Endothelial cell (in vitro differentiated cells): ENCODE results near the gene CCDC15. TPM values are rescaled to one million over a fixed set of nuclear protein-coding genes. Genes with fewer than 3 reads are reported as not detected.

ENCODE experiments used
- DNase-seq: peaks from one replicate; pipeline ENCODE4 v3.0.0; 2021; ENCODE audit warnings: low spot score
- H3K27ac Mint-ChIP-seq: one replicate; pipeline ENCODE4 v1.8.0; 2021; ENCODE audit warnings: mixed read lengths, inconsistent platforms; ENCODE audit not compliant: unreplicated experiment
- H3K27me3 Mint-ChIP-seq: one replicate; pipeline ENCODE4 v1.8.0; 2021; ENCODE audit warnings: mild to moderate bottlenecking, moderate library complexity, mixed read lengths, inconsistent platforms; ENCODE audit not compliant: unreplicated experiment
- H3K36me3 Mint-ChIP-seq: one replicate; pipeline ENCODE4 v1.8.0; 2021; ENCODE audit warnings: mild to moderate bottlenecking, low read depth, mixed read lengths, inconsistent platforms; ENCODE audit not compliant: unreplicated experiment
- H3K4me1 Mint-ChIP-seq: one replicate; pipeline ENCODE4 v1.8.0; 2021; ENCODE audit warnings: mild to moderate bottlenecking, mixed read lengths, inconsistent platforms; ENCODE audit not compliant: unreplicated experiment
- H3K4me3 Mint-ChIP-seq: one replicate; pipeline ENCODE4 v1.8.0; 2021; ENCODE audit warnings: mild to moderate bottlenecking, mixed read lengths, inconsistent platforms; ENCODE audit not compliant: unreplicated experiment
- H3K9me3 Mint-ChIP-seq: one replicate; pipeline ENCODE4 v1.8.0; 2021; ENCODE audit warnings: mixed read lengths, inconsistent platforms; ENCODE audit not compliant: unreplicated experiment
- total RNA-seq: library from RNA; stranded (reverse); fragmentation: NEBNext Ultra II Directional; extraction: Animal tissue kit (Norgen Biotek cat#: 25700); gene quantifications from one replicate; pipeline ENCODE4 v1.2.1, GENCODE V29; 2021; ENCODE audit not compliant: unreplicated experiment
- TF ChIP-seq, protein P1 (sequence below): fragments of 200-600 bp; sonication (generic); IDR thresholded peaks from one replicate; pipeline ENCODE4 v1.5.0; 2021; ENCODE audit warnings: antibody characterized with exemption; ENCODE audit not compliant: unreplicated experiment

Gene CCDC15
- total RNA-seq, 1 donor from 2014 or later: 2.4 TPM

DNA sequence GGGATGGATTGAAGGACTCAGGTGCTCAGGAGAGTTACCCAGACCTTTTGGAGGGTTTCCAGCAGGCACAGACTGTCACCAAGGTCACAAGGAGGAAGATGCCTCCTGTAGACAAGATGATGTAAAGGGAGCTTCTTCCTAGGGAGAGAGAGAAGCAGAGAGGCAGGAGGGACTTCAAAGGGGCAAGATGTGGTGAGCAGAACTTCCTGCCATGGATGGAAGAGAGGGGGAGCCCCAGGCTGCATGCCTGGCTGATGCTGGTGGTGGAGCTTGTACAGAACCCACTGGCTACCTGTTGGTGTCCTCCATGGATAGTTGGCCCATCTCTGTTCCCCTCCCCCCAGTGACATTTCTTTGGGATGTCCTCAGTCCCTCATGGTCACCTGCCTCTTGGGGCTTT, 30.7 kb upstream of the CCDC15 start:
- Mint-ChIP-seq H3K4me1 (peaks cover 10% of the 10 kb centered on the region), H3K9me3 (no peaks in the 10 kb centered on the region), H3K27ac (no peak overlapping the region), H3K4me3 (no peak overlapping the region), H3K27me3 (peaks cover 13% of the 10 kb centered on the region), H3K36me3 (no peaks in the 10 kb centered on the region)
- TF ChIP-seq, protein P1, sequence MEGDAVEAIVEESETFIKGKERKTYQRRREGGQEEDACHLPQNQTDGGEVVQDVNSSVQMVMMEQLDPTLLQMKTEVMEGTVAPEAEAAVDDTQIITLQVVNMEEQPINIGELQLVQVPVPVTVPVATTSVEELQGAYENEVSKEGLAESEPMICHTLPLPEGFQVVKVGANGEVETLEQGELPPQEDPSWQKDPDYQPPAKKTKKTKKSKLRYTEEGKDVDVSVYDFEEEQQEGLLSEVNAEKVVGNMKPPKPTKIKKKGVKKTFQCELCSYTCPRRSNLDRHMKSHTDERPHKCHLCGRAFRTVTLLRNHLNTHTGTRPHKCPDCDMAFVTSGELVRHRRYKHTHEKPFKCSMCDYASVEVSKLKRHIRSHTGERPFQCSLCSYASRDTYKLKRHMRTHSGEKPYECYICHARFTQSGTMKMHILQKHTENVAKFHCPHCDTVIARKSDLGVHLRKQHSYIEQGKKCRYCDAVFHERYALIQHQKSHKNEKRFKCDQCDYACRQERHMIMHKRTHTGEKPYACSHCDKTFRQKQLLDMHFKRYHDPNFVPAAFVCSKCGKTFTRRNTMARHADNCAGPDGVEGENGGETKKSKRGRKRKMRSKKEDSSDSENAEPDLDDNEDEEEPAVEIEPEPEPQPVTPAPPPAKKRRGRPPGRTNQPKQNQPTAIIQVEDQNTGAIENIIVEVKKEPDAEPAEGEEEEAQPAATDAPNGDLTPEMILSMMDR: no peak
- DNase-seq: no peak

DNA sequence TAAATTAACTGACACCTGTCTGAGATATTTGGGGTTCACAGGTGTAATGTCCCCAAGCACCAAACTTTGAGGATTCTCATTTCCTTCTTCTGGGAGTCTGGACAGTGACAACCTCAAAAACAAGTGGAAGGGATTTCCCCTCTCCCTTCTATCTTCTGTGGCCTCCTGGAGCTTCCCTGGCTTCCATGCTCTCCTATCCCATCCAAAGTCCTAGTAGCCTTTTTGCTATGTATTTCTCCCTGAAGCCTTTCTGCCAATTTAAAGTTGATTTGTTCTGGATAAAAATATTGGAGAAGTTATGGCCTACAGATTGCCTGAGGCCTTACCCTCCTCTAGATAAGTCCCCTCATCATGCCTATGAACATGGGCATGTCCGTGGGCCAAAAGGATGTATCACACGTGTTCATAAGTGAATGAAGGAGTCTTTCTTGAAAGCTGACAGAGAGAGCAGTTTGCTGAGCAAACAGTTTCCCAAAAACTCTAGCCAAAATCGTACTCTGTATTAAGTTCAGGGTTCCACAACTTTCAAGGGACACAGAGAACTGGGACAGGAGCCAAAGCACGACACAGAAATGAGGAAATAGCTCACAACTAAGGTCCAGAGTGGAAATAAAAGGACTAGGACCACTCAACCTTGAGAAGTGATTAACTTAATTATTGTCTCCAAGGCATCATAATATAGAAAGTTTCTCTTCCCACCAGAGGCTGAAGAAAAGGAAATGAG, 24.9 kb upstream of the CCDC15 start:
- no peak overlapping the region for H3K4me3 Mint-ChIP-seq
- no peak overlapping the region for H3K27ac Mint-ChIP-seq
- H3K27me3 Mint-ChIP-seq: peaks cover 1% of the 10 kb centered on the region
- DNase-seq: no peak
- TF ChIP-seq, protein P1: no peak
- H3K9me3 Mint-ChIP-seq: no peaks in the 10 kb centered on the region
- no peaks in the 10 kb centered on the region for H3K36me3 Mint-ChIP-seq
- no peaks in the 10 kb centered on the region for H3K4me1 Mint-ChIP-seq

DNA sequence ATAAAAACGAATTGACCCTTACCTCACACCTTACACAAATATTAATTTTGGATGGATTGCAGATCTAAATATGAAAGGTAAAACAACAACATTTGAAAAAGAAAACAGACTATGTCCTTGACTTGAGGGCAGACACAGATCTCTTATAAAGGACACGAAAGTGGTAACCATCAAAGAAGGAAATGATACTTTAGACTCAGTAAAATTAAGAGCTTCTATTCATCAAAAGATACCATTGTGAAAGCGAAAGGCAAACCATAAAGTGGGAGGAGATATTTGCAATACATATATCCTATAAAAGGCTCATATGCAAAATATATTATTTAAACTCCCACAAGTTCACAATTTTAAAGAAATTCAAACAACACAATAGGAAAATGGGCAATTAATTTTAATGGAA, 23.2 kb upstream of the CCDC15 start:
- Mint-ChIP-seq H3K4me1 (no peaks in the 10 kb centered on the region), H3K27ac (no peak overlapping the region), H3K27me3 (no peaks in the 10 kb centered on the region), H3K4me3 (no peak overlapping the region), H3K9me3 (no peaks in the 10 kb centered on the region), H3K36me3 (no peaks in the 10 kb centered on the region)
- DNase-seq: no peak
- TF ChIP-seq, protein P1: no peak

GRCh38 chr11:124934862-124935547, 19.0 kb upstream of the CCDC15 start:
- no peak overlapping the region for H3K4me3 Mint-ChIP-seq
- no peak overlapping the region for H3K27ac Mint-ChIP-seq
- H3K27me3 Mint-ChIP-seq: peaks cover 2% of the 10 kb centered on the region
- H3K9me3 Mint-ChIP-seq: no peaks in the 10 kb centered on the region
- H3K36me3 Mint-ChIP-seq: no peaks in the 10 kb centered on the region
- no peak for DNase-seq
- no peaks in the 10 kb centered on the region for H3K4me1 Mint-ChIP-seq
- TF ChIP-seq, protein P1: no peak
